Measurements from ENCODE around the gene ELL. TPM values are rescaled to one million over a fixed set of nuclear protein-coding genes. Genes with fewer than 3 reads are reported as not detected.

The ELL gene
- total and polyA plus RNA-seq, 2 experiments from 2014 or later = 16.4 to 24.2 TPM

DNA sequence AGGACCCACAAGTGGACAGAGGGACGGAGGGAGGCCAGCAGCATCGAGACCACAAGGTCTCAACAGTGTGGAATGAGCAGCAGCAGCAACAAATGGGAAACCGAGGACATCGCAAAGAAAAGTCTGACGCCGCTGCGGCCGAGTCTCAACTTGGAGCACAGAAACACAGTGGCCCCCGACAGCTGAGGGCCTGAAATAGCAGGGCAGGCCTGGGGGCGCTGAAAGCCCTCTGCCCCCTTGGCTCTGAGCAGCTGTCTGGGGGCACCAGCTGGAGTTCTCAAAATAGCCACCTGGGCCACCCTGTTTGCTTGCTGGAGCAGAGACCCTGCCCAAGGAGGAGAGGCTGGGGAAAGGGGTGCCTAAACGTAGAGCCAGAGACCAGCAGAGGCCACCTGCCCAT lies 78.0 kb downstream of the ELL start:
- WGBS, 2 experiments (ENCODE audit: low coverage in 1 of 2, low lambda C conversion rate in 2 of 2, missing lambda C conversion rate in 2 of 2) = 92 to 93% methylated on average over 11 of the region's 11 CpGs

DNA sequence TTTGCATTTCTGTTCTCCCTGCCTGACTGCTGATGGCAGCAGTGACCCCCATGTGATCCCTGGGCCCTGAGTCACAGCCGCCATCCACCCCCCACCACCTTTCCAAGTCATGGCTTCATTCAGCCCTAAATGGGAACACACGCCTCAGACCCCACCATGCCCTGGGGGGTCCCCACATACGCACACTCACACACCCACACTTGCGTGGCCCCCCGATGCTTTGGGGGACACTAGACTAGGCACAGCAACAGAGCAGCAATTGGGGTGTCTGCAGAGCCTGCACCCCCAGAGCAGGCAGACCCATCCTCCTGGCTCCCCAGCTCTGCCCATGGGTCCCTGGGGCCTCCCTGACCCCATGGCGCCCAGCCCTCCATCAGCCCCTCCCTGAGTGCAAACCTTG lies 78.5 kb downstream of the ELL start:
- in situ Hi-C loops (cut with MboI) = no loop called here
- Histone ChIP-seq H3K4me3 (no peak overlapping the region), H3F3A (ENCODE audit: insufficient read depth) (peaks cover 23% of the 10 kb centered on the region), H2AFZ (no peak overlapping the region), H3K4me1 (ENCODE audit: insufficient read depth) (no peaks in the 10 kb centered on the region), H3K9me3 (ENCODE audit: low read depth) (no peaks in the 10 kb centered on the region), H3K4me2 (ENCODE audit: unreplicated experiment) (no peak overlapping the region), H3K27ac (no peak overlapping the region), H3K9me2 (ENCODE audit: insufficient read depth) (no peaks in the 10 kb centered on the region), H3K27me3 (replicated peaks; ENCODE audit: insufficient read depth) (no peaks in the 10 kb centered on the region), H3K9ac (no peak overlapping the region), H4K20me1 (ENCODE audit: insufficient read depth) (no peaks in the 10 kb centered on the region), H3K36me3 (ENCODE audit: low read depth) (peaks cover 8% of the 10 kb centered on the region; the same call in 1 of the 2 replicates), H3K79me2 (ENCODE audit: insufficient read depth) (no peaks in the 10 kb centered on the region)
- TF ChIP-seq EZH2phosphoT487 (IDR thresholded peaks at IDR 0.05; ENCODE audit: insufficient read depth, low read depth) = no peak
- TF ChIP-seq EZH2 (IDR thresholded peaks at IDR 0.05; ENCODE audit: insufficient read depth, poor library complexity, severe bottlenecking) = no peak
- WGBS, 2 experiments (ENCODE audit: low coverage in 1 of 2, low lambda C conversion rate in 2 of 2, missing lambda C conversion rate in 2 of 2) = 95 to 98% methylated on average over 6 of the region's 6 CpGs
- DNase-seq = no peak

More for the DNA sequence above, 78.0 kb downstream of the ELL start:
- Histone ChIP-seq H3F3A (ENCODE audit: insufficient read depth) (peaks cover 19% of the 10 kb centered on the region), H3K4me1 (ENCODE audit: insufficient read depth) (no peaks in the 10 kb centered on the region), H3K4me2 (ENCODE audit: unreplicated experiment) (no peak overlapping the region), H4K20me1 (ENCODE audit: insufficient read depth) (no peaks in the 10 kb centered on the region), H3K27ac (no peak overlapping the region), H2AFZ (no peak overlapping the region), H3K9me2 (ENCODE audit: insufficient read depth) (no peaks in the 10 kb centered on the region), H3K27me3 (replicated peaks; ENCODE audit: insufficient read depth) (no peaks in the 10 kb centered on the region), H3K9ac (no peak overlapping the region), H3K79me2 (ENCODE audit: insufficient read depth) (peaks cover 3% of the 10 kb centered on the region; the same call in 1 of the 2 replicates), H3K4me3 (no peak overlapping the region), H3K9me3 (ENCODE audit: low read depth) (no peaks in the 10 kb centered on the region), H3K36me3 (ENCODE audit: low read depth) (peaks cover 8% of the 10 kb centered on the region; the same call in 1 of the 2 replicates)
- TF ChIP-seq EZH2phosphoT487 (IDR thresholded peaks at IDR 0.05; ENCODE audit: insufficient read depth, low read depth) = no peak
- no peak for TF ChIP-seq EZH2 (IDR thresholded peaks at IDR 0.05; ENCODE audit: insufficient read depth, poor library complexity, severe bottlenecking)
- in situ Hi-C loops (cut with MboI) = no loop called here
- DNase-seq = no peak

DNA sequence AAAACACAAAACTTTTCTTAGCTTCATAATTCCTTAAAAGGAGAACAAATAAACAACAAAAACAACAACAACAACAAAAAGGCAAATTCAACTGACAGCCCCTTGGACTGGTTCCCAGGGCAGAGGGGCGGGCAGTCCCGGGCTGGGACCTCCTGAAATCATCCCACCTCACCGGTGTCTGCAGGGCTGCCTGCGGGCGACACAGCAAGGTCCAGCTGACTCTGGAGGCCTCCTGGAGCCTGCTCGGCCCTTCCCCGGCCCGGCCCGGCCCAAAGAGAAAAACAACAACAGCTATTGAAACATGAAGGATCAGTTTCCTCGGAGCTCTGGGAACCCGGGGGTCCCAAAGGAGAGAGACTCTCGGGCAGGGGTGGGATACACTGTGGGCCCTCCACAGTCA lies 78.9 kb downstream of the ELL start:
- Histone ChIP-seq H3K4me1 (ENCODE audit: insufficient read depth) (no peaks in the 10 kb centered on the region), H3F3A (ENCODE audit: insufficient read depth) (peaks cover 23% of the 10 kb centered on the region), H3K4me3 (no peak overlapping the region), H4K20me1 (ENCODE audit: insufficient read depth) (no peaks in the 10 kb centered on the region), H2AFZ (no peak overlapping the region), H3K9me2 (ENCODE audit: insufficient read depth) (no peaks in the 10 kb centered on the region), H3K27ac (no peak overlapping the region), H3K9me3 (ENCODE audit: low read depth) (no peaks in the 10 kb centered on the region), H3K9ac (no peak overlapping the region), H3K4me2 (ENCODE audit: unreplicated experiment) (no peak overlapping the region), H3K36me3 (ENCODE audit: low read depth) (peaks cover 8% of the 10 kb centered on the region; the same call in 1 of the 2 replicates), H3K27me3 (replicated peaks; ENCODE audit: insufficient read depth) (no peaks in the 10 kb centered on the region), H3K79me2 (ENCODE audit: insufficient read depth) (no peaks in the 10 kb centered on the region)
- in situ Hi-C loops (cut with MboI) = no loop called here
- DNase-seq = no peak
- TF ChIP-seq EZH2phosphoT487 (IDR thresholded peaks at IDR 0.05; ENCODE audit: insufficient read depth, low read depth) = no peak
- no peak for TF ChIP-seq EZH2 (IDR thresholded peaks at IDR 0.05; ENCODE audit: insufficient read depth, poor library complexity, severe bottlenecking)
- WGBS, 2 experiments (ENCODE audit: low coverage in 1 of 2, low lambda C conversion rate in 2 of 2, missing lambda C conversion rate in 2 of 2) = 87 to 89% methylated on average over 12 of the region's 12 CpGs

DNA sequence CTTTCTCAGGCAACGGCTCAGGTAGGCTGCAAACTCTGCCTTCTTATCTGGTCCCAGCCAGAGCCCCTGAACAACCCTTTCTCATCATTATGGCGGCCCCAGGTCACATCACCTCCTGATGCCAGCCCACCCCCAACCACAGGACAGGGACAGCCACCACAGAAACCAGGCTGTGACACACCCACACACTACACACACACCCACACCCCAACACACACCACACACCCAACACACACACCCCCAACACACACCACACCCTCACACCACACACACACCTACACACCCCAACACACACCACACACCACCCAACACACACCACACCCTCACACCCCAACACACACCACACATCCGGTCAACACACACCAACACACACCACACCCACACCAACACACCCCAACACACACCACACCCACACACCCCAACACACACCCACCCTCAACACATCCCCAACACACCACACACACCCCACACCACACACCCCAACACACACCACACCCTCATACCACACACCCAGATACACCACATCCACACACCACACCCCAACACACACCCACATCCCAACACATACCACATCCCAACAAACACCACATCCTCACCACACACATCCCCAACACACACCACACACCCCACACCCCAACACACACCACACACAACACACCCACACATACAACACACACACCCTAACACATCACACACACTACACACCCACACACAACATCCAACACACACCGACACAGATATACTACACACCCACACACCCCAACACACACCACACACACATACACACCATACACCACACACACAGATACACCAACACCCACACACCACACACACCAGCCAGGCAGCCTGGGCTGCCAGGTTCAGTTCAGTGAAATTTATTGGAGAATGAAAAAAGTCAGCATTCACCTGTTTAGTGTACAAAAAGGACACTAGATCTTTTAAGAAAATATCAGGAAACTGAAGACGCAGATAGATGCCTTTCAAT lies 79.8 kb downstream of the ELL start:
- Histone ChIP-seq H3K4me3 (no peak overlapping the region), H4K20me1 (ENCODE audit: insufficient read depth) (no peaks in the 10 kb centered on the region), H2AFZ (no peak overlapping the region), H3K4me1 (ENCODE audit: insufficient read depth) (no peaks in the 10 kb centered on the region), H3K9ac (no peak overlapping the region), H3K9me2 (ENCODE audit: insufficient read depth) (no peaks in the 10 kb centered on the region), H3K36me3 (ENCODE audit: low read depth) (peaks cover 8% of the 10 kb centered on the region; the same call in 1 of the 2 replicates), H3K4me2 (ENCODE audit: unreplicated experiment) (no peak overlapping the region), H3F3A (ENCODE audit: insufficient read depth) (peaks cover 23% of the 10 kb centered on the region), H3K27ac (no peak overlapping the region), H3K79me2 (ENCODE audit: insufficient read depth) (no peaks in the 10 kb centered on the region), H3K27me3 (replicated peaks; ENCODE audit: insufficient read depth) (no peaks in the 10 kb centered on the region), H3K9me3 (ENCODE audit: low read depth) (no peaks in the 10 kb centered on the region)
- DNase-seq = no peak
- in situ Hi-C loops (cut with MboI) = no loop called here
- TF ChIP-seq EZH2phosphoT487 (IDR thresholded peaks at IDR 0.05; ENCODE audit: insufficient read depth, low read depth) (no peak), EZH2 (IDR thresholded peaks at IDR 0.05; ENCODE audit: insufficient read depth, poor library complexity, severe bottlenecking) (no peak)
- WGBS, 2 experiments (ENCODE audit: low coverage in 1 of 2, low lambda C conversion rate in 2 of 2, missing lambda C conversion rate in 2 of 2) = 72 to 98% methylated on average over 2 to 5 of the region's 5 CpGs

All from GM23248 (cell line).